HG03025 (cell line): ENCODE measurements around the gene HOXB3.
A peak's percentile ranks its signal among the peaks of the same experiment; 100 is the strongest.

Experiments
- ATAC-seq: cut with Tn5 transposase; IDR thresholded peaks from one replicate; pipeline ENCODE4 v1.9.1; 2021; ENCODE audit warnings: mild to moderate bottlenecking, moderate library complexity; ENCODE audit not compliant: unreplicated experiment, low FRiP score

The HOXB3 gene

GRCh38 chr17:48588528-48588927 is 1.5 kb downstream of the HOXB3 start:
- no peak for ATAC-seq

- ATAC-seq, result no peak
Measured at GRCh38 chr17:48588074-48588415, 2.0 kb downstream of the HOXB3 start.

- no peak for ATAC-seq
Measured at GRCh38 chr17:48587276-48588073, 2.6 kb downstream of the HOXB3 start.

- no peak for ATAC-seq
Measured at GRCh38 chr17:48586355-48587258, 3.4 kb downstream of the HOXB3 start.

- no peak for ATAC-seq
Measured at GRCh38 chr17:48584223-48584741, 5.8 kb downstream of the HOXB3 start.

GRCh38 chr17:48583708-48584222 is 6.3 kb downstream of the HOXB3 start:
- ATAC-seq, result no peak

- no peak for ATAC-seq
Measured at GRCh38 chr17:48582750-48583069, 7.3 kb downstream of the HOXB3 start.

GRCh38 chr17:48579760-48580554 is 10.1 kb downstream of the HOXB3 start:
- no peak for ATAC-seq

- ATAC-seq, result no peak
Measured at GRCh38 chr17:48579471-48579759, 10.6 kb downstream of the HOXB3 start.

GRCh38 chr17:48578616-48579470 is 11.2 kb downstream of the HOXB3 start:
- ATAC-seq, result peak; percentile 33

GRCh38 chr17:48577946-48578615 is 12.0 kb downstream of the HOXB3 start, which contains the start of gene HOXB4:
Gene HOXB4, minus strand, starts transcription at chr17:48578350. Its CDS starts 31 bp downstream, at chr17:48578319.
- peak; percentile 35 for ATAC-seq

GRCh38 chr17:48577330-48577945 is 12.6 kb downstream of the HOXB3 start:
- ATAC-seq, result no peak

- no peak for ATAC-seq
Measured at GRCh38 chr17:48576479-48577309, 13.3 kb downstream of the HOXB3 start.

GRCh38 chr17:48575673-48576478 is 14.2 kb downstream of the HOXB3 start:
- ATAC-seq, result no peak

GRCh38 chr17:48575066-48575582 is 14.9 kb downstream of the HOXB3 start:
- ATAC-seq, result no peak

- ATAC-seq, result no peak
Measured at GRCh38 chr17:48574505-48575065, 15.5 kb downstream of the HOXB3 start.
